ENCODE data around the gene RUBCN.

DNA sequence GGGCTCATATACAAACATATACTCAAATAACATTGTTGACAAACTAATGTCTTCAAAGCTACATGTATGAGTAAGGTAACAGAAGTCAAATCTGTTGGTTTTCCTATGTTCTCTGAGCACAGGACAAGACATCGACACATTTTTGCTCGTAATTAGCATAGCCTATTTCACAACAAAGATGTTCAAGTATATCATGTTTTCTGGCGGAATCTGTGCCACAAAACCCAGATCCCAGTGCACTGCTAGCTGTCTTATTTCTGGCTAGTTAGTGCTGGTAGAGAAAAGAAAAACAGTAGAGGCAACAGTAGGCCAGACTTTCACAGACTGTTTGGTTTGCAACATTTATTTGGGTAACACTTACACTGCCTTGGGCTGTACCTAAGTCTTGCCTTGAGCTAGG lies 51.2 kb downstream of the RUBCN start:
- TF ChIP-seq, protein P1, sequence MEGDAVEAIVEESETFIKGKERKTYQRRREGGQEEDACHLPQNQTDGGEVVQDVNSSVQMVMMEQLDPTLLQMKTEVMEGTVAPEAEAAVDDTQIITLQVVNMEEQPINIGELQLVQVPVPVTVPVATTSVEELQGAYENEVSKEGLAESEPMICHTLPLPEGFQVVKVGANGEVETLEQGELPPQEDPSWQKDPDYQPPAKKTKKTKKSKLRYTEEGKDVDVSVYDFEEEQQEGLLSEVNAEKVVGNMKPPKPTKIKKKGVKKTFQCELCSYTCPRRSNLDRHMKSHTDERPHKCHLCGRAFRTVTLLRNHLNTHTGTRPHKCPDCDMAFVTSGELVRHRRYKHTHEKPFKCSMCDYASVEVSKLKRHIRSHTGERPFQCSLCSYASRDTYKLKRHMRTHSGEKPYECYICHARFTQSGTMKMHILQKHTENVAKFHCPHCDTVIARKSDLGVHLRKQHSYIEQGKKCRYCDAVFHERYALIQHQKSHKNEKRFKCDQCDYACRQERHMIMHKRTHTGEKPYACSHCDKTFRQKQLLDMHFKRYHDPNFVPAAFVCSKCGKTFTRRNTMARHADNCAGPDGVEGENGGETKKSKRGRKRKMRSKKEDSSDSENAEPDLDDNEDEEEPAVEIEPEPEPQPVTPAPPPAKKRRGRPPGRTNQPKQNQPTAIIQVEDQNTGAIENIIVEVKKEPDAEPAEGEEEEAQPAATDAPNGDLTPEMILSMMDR (conservative IDR thresholded peaks at IDR 0.05; ENCODE audit: low read length) = no peak
- TF ChIP-seq EZH2phosphoT487 (IDR thresholded peaks at IDR 0.05; ENCODE audit: borderline replicate concordance, low read depth, low read length) = no peak
